LHCN-M2 (cell line): ENCODE measurements around the gene OR13J1. TPM values are rescaled to one million over a fixed set of nuclear protein-coding genes. Genes with fewer than 3 reads are reported as not detected.

Experiments used
- DNase-seq: peaks from one replicate; pipeline ENCODE4 v3.0.0-alpha.2; 2012; ENCODE audit warnings: low read depth
- total RNA-seq: library from RNA; depleted of rRNA; stranded (reverse); fragments of >200 nt; gene quantifications from 2 replicates; pipeline ENCODE4 v1.2.3, GENCODE V29; 2014

OR13J1 gene
- total RNA-seq, 1 experiment from 2014 or later: not detected

- DNase-seq: peak; percentile 69
Measured at GRCh38 chr9:35859310-35859989, 10.8 kb downstream of the OR13J1 start.

GRCh38 chr9:35858458-35858857 lies 11.7 kb downstream of the OR13J1 start:
- no peak for DNase-seq

- no peak for DNase-seq
Measured at GRCh38 chr9:35856882-35857281, 13.3 kb downstream of the OR13J1 start.

GRCh38 chr9:35856206-35856605 lies 14.0 kb downstream of the OR13J1 start:
- no peak for DNase-seq

- no peak for DNase-seq
Measured at GRCh38 chr9:35854091-35854762, 16.0 kb downstream of the OR13J1 start.

GRCh38 chr9:35852876-35853865 lies 17.0 kb downstream of the OR13J1 start:
- no peak for DNase-seq

GRCh38 chr9:35852267-35852815 lies 17.9 kb downstream of the OR13J1 start:
- DNase-seq: no peak

GRCh38 chr9:35847792-35848572 lies 22.2 kb downstream of the OR13J1 start:
- DNase-seq: peak; percentile 99

GRCh38 chr9:35845824-35846771 lies 24.1 kb downstream of the OR13J1 start:
- DNase-seq: no peak

GRCh38 chr9:35844628-35845270 lies 25.5 kb downstream of the OR13J1 start:
- peak; percentile 90 for DNase-seq

GRCh38 chr9:35842795-35843194 lies 27.4 kb downstream of the OR13J1 start:
- no peak for DNase-seq

GRCh38 chr9:35842020-35842745 lies 28.0 kb downstream of the OR13J1 start:
- DNase-seq: peak; percentile 38

GRCh38 chr9:35841645-35841900 lies 28.6 kb downstream of the OR13J1 start:
- DNase-seq: no peak

GRCh38 chr9:35840881-35841644 lies 29.1 kb downstream of the OR13J1 start:
- no peak for DNase-seq

GRCh38 chr9:35839926-35840325 lies 30.3 kb downstream of the OR13J1 start:
- DNase-seq: no peak

- DNase-seq: no peak
Measured at GRCh38 chr9:35836595-35836994, 33.6 kb downstream of the OR13J1 start.

GRCh38 chr9:35835766-35836165 lies 34.4 kb downstream of the OR13J1 start:
- no peak for DNase-seq

GRCh38 chr9:35835216-35835632 lies 35.0 kb downstream of the OR13J1 start:
- DNase-seq: no peak
